Activated CD8-positive, alpha-beta T cell treated with anti-CD3 and anti-CD28 coated beads for 36 hours (primary cell): ENCODE data around the gene GUCY1A2. TPM values are rescaled to one million over a fixed set of nuclear protein-coding genes. Genes with fewer than 3 reads are reported as not detected.

Experiments used
- ATAC-seq: fragments of 200-7000 bp; cut with Tn5 transposase; one replicate; pipeline ENCODE4 v1.10.0; 2021; ENCODE audit warnings: mild to moderate bottlenecking, moderate library complexity
- CTCF ChIA-PET: fragments of 350-600 bp; sonication (Branson Sonifier 250); formaldehyde crosslinking; loops from one replicate; lab custom pipeline; 2021; ENCODE audit warnings: antibody characterized with exemption; lab: Charles Lee
- POLR2A ChIA-PET: fragments of 350-600 bp; sonication (Branson Sonifier 250); formaldehyde crosslinking; loops from one replicate; lab custom pipeline; 2021; ENCODE audit warnings: antibody characterized with exemption; lab: Charles Lee
- DNase-seq: peaks from one replicate; pipeline ENCODE4 v3.0.0-alpha.2; 2020
- H3K27ac Mint-ChIP-seq: one replicate; pipeline ENCODE4 v1.8.0; 2021; ENCODE audit warnings: mild to moderate bottlenecking, mixed read lengths
- H3K27me3 Mint-ChIP-seq: one replicate; pipeline ENCODE4 v1.8.0; 2021; ENCODE audit warnings: mixed read lengths
- H3K36me3 Mint-ChIP-seq: one replicate; pipeline ENCODE4 v1.8.0; 2021; ENCODE audit warnings: low read depth, mixed read lengths
- H3K4me1 Mint-ChIP-seq: one replicate; pipeline ENCODE4 v1.8.0; 2021; ENCODE audit warnings: low read depth, mixed read lengths
- H3K4me3 Mint-ChIP-seq: one replicate; pipeline ENCODE4 v1.8.0; 2021; ENCODE audit warnings: mild to moderate bottlenecking, moderate library complexity, mixed read lengths
- H3K9me3 Mint-ChIP-seq: one replicate; pipeline ENCODE4 v1.8.0; 2021; ENCODE audit warnings: mixed read lengths
- intact Hi-C: fragments of 100-400 bp; cut with micrococcal nuclease; formaldehyde crosslinking; loops from one replicate; pipeline ENCODE4 v1.10.0; 2022
- total RNA-seq, 2 experiments: library from RNA; stranded (reverse); gene quantifications; one replicate each; pipeline ENCODE4 v1.2.3, GENCODE V29; 2021
- TF ChIP-seq, protein P1 (sequence below): fragments of 200-600 bp; IDR thresholded peaks from one replicate; pipeline ENCODE4 v1.8.0; 2022; ENCODE audit warnings: antibody characterized with exemption, mild to moderate bottlenecking

GUCY1A2 gene
- total RNA-seq, 2 experiments from 2014 or later, result not detected

DNA sequence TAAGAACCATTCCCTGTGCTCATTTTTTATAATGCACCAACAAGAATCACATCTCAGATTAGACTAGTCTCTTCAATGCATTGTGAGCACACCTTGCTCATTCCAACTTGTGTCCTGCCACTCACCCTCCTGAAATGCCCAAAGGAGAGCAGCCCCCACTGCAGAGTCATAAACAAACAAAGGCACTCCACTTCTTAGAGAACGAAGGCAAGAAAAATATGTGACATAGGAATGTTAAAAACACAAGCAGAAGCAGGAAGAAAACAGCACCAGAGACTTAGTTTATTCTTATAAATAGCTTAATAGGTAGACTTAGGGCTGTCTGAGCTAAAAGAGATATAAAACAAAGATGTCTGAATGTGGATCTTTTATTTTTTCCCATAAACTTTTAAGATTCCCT, 57.2 kb downstream of the GUCY1A2 start:
- ATAC-seq (no peak), DNase-seq (no peak)
- Mint-ChIP-seq H3K9me3 (no peaks in the 10 kb centered on the region), H3K27ac (no peak overlapping the region), H3K27me3 (no peaks in the 10 kb centered on the region), H3K36me3 (no peaks in the 10 kb centered on the region), H3K4me3 (no peak overlapping the region), H3K4me1 (no peaks in the 10 kb centered on the region)
- intact Hi-C loops, result no loop called here
- ChIA-PET CTCF (no interaction called here), POLR2A (no interaction called here)
- TF ChIP-seq, protein P1, sequence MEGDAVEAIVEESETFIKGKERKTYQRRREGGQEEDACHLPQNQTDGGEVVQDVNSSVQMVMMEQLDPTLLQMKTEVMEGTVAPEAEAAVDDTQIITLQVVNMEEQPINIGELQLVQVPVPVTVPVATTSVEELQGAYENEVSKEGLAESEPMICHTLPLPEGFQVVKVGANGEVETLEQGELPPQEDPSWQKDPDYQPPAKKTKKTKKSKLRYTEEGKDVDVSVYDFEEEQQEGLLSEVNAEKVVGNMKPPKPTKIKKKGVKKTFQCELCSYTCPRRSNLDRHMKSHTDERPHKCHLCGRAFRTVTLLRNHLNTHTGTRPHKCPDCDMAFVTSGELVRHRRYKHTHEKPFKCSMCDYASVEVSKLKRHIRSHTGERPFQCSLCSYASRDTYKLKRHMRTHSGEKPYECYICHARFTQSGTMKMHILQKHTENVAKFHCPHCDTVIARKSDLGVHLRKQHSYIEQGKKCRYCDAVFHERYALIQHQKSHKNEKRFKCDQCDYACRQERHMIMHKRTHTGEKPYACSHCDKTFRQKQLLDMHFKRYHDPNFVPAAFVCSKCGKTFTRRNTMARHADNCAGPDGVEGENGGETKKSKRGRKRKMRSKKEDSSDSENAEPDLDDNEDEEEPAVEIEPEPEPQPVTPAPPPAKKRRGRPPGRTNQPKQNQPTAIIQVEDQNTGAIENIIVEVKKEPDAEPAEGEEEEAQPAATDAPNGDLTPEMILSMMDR, result no peak

DNA sequence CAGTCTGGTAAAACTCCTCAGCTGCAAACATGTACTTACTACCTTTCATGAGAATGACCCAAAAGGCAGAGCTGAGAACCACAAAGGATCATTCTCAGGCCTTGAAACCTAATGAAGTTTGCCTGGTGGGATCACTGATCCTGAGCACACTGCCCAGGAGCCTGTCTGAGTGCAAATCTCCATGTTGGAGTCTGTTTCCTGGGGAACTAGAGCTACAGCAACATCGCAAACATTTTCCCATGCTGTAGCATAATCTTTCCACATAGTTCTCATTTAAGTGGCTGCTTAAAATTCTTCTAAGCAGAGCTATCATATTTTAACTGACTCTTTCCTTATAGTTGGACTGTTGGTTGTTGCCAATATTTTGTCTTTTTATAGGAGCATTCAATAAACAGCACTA, 58.5 kb downstream of the GUCY1A2 start:
- H3K9me3 Mint-ChIP-seq, result no peaks in the 10 kb centered on the region
- intact Hi-C loops, result no loop called here
- ChIA-PET POLR2A (interaction anchor here (0.6 kb wide), 1 partner anchor 10 kb away, joined by 3 read pairs; no protein-coding TSS in a partner anchor), CTCF (no interaction called here)
- DNase-seq (no peak), ATAC-seq (no peak)
- TF ChIP-seq, protein P1, result no peak
- H3K27ac Mint-ChIP-seq, result no peak overlapping the region
- H3K27me3 Mint-ChIP-seq, result no peaks in the 10 kb centered on the region
- no peak overlapping the region for H3K4me3 Mint-ChIP-seq
- no peaks in the 10 kb centered on the region for H3K4me1 Mint-ChIP-seq
- H3K36me3 Mint-ChIP-seq, result no peaks in the 10 kb centered on the region

DNA sequence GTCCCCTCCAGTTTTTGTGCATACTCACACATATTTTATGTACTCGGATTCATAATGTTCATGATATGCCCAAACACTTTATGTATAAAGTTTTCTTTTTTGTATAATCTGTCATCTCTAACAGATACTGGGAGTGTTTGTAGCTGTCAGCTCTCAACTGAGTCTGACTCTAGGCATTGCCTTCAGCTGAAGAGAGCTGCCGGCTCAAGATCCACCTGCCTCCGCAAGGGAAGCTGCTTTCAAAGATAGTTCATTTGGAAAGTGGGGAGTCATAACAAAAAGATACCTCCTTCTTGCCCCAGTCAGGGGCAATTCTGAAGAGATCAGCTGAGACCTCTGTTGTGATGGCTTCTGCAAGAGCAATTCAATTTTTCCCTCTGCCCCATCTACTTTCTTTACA, 58.9 kb downstream of the GUCY1A2 start:
- CTCF ChIA-PET, result no interaction called here

DNA sequence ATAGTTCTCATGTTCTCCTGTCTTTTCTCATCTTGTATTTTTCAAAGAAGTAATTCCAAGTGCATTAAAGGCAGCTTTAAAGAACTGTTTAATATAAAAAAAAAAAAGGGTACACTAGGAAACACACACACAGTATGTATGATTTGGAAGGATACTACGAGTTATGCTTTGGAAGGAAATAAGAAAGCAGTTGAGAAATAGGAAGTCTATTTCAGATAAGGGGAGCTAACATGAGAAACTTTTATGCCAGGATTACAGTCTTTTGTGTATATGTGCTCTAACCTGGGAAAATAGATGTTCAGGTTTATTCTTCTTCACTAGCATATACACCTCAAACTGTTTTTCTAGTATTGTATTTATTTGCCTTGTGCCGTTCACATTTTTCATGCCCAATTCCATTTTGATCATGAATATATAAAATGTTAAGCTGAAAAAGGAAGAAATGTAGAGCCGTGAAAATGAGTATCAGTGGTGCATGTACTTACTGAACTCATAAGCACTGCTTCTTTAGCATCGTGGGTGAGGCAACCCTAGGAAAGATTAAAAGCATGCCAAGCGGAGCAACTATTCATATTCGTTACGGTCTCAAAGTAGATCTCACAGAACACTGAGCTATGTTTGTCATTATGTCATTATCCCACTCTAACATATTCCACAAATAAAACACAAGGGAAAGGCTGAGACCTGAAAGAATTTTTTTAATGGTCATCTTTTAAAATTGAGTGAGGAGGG, 59.6 kb downstream of the GUCY1A2 start:
- Mint-ChIP-seq H3K4me1 (no peaks in the 10 kb centered on the region), H3K4me3 (no peak overlapping the region), H3K9me3 (peaks cover 5% of the 10 kb centered on the region), H3K27ac (no peak overlapping the region), H3K36me3 (no peaks in the 10 kb centered on the region), H3K27me3 (no peaks in the 10 kb centered on the region)
- intact Hi-C loops, result no loop called here
- ATAC-seq, result no peak
- ChIA-PET CTCF (no interaction called here), POLR2A (no interaction called here)
- TF ChIP-seq, protein P1, result no peak
- DNase-seq, result no peak

More for the DNA sequence above, 58.9 kb downstream of the GUCY1A2 start:
- DNase-seq, result no peak
- H3K4me3 Mint-ChIP-seq, result no peak overlapping the region
- POLR2A ChIA-PET, result no interaction called here
- TF ChIP-seq, protein P1, result no peak
- no peak for ATAC-seq
- intact Hi-C loops, result no loop called here
- H3K27ac Mint-ChIP-seq, result no peak overlapping the region
- no peaks in the 10 kb centered on the region for H3K27me3 Mint-ChIP-seq
- H3K9me3 Mint-ChIP-seq, result no peaks in the 10 kb centered on the region
- no peaks in the 10 kb centered on the region for H3K36me3 Mint-ChIP-seq
- no peaks in the 10 kb centered on the region for H3K4me1 Mint-ChIP-seq

DNA sequence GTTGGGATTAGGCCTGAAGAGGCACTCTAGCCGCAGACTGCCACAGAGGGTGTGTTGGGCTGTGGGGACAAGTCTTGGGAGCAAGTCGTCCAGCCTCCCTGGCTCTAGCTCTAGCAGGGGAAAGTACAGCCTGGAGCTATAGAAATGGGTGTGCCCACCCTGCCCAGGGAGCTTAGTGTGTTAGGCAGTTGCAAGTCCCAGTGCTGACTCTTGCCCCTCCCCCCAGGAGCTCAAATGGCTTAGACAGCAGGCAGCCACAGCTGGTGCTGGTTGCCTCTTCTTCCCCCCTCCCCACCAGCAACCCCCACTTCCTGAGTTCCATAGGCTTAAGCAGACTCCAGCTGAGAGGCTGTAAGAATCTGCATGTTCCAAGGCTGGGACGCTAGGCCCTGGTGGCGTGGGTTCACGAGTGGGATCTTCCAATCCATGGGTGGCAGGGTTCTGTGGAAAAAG, 61.2 kb downstream of the GUCY1A2 start:
- Mint-ChIP-seq H3K9me3 (peaks cover 5% of the 10 kb centered on the region), H3K27me3 (no peaks in the 10 kb centered on the region)
- intact Hi-C loops, result no loop called here

More for the DNA sequence above, 61.2 kb downstream of the GUCY1A2 start:
- ChIA-PET CTCF (no interaction called here), POLR2A (no interaction called here)
- H3K4me1 Mint-ChIP-seq, result no peaks in the 10 kb centered on the region
- no peak overlapping the region for H3K27ac Mint-ChIP-seq
- no peak for ATAC-seq
- H3K4me3 Mint-ChIP-seq, result no peak overlapping the region
- DNase-seq, result no peak
- TF ChIP-seq, protein P1, result no peak
- H3K36me3 Mint-ChIP-seq, result no peaks in the 10 kb centered on the region
